ENCODE data around the gene HS6ST1. TPM values are rescaled to one million over a fixed set of nuclear protein-coding genes. Genes with fewer than 3 reads are reported as not detected.

HS6ST1 gene
- polyA plus RNA-seq, 1 donor (not counting 4 experiments of a cell fraction or from before 2014, with no cell fraction given), result 6.3 TPM

GRCh38 chr2:128291844-128292598, 26.6 kb downstream of the HS6ST1 start:
- H2AFZ ChIP-seq (ENCODE audit: control insufficient read depth, low read length), result no peak overlapping the region
- peaks cover 59% of the 10 kb centered on the region for H3K79me2 ChIP-seq (ENCODE audit: control insufficient read depth, insufficient read depth, low read length)
- no peak overlapping the region for H3K9ac ChIP-seq (ENCODE audit: control insufficient read depth, extremely low read depth, insufficient read depth, low read length)
- H3K27me3 ChIP-seq (ENCODE audit: control insufficient read depth, extremely low read depth, insufficient read depth, low read length), result no peaks in the 10 kb centered on the region
- dilution Hi-C loops (cut with MboI; ENCODE audit: extremely low pct_ligation_motif_present, low sequenced_read_pairs), result no loop called here
- H3K9me3 ChIP-seq (ENCODE audit: control insufficient read depth, low read depth, low read length), result peaks cover 2% of the 10 kb centered on the region
- peaks cover 15% of the 10 kb centered on the region for H3K4me1 ChIP-seq (ENCODE audit: control insufficient read depth, extremely low read depth, insufficient read depth, low read length)
- no peaks in the 10 kb centered on the region for H4K20me1 ChIP-seq (ENCODE audit: control insufficient read depth, extremely low read depth, insufficient read depth, low read length)
- no peak overlapping the region for H3K4me3 ChIP-seq (ENCODE audit: control insufficient read depth in 2 of 3, extremely low read depth in 1 of 3, insufficient read depth in 2 of 3, low read depth in 1 of 3, low read length in 3 of 3)
- FAIRE-seq, result no peak
- H3K9me1 ChIP-seq (ENCODE audit: control insufficient read depth, extremely low read depth, insufficient read depth, low read length), result peaks cover 3% of the 10 kb centered on the region
- no peak for DNase-seq (ENCODE audit: low read depth, low spot score)
- H3K27ac ChIP-seq (ENCODE audit: control insufficient read depth, insufficient read depth, low read length), result no peak overlapping the region
- TF ChIP-seq CTCF (optimal IDR thresholded peaks at IDR 0.05 in 1 of 3, IDR thresholded peaks at IDR 0.05 in 1 of 3, conservative IDR thresholded peaks at IDR 0.05 in 1 of 3; ENCODE audit: extremely low read depth in 1 of 3, insufficient read depth in 2 of 3, low read length in 3 of 3) (no peak), EZH2 (IDR thresholded peaks at IDR 0.05; ENCODE audit: low read length) (no peak)
- H3K36me3 ChIP-seq (ENCODE audit: control insufficient read depth in 2 of 2, extremely low read depth in 1 of 2, insufficient read depth in 2 of 2, low read length in 2 of 2), result no peaks in the 10 kb centered on the region
- H3K4me2 ChIP-seq (ENCODE audit: control insufficient read depth, extremely low read depth, insufficient read depth, low read depth, low read length), result no peak overlapping the region

GRCh38 chr2:128291161-128291843, 27.4 kb downstream of the HS6ST1 start:
- peaks cover 2% of the 10 kb centered on the region for H3K9me3 ChIP-seq (ENCODE audit: control insufficient read depth, low read depth, low read length)
- no peaks in the 10 kb centered on the region for H4K20me1 ChIP-seq (ENCODE audit: control insufficient read depth, extremely low read depth, insufficient read depth, low read length)
- peaks cover 3% of the 10 kb centered on the region for H3K9me1 ChIP-seq (ENCODE audit: control insufficient read depth, extremely low read depth, insufficient read depth, low read length)
- DNase-seq (ENCODE audit: low read depth, low spot score), result no peak
- H2AFZ ChIP-seq (ENCODE audit: control insufficient read depth, low read length), result no peak overlapping the region
- no peak overlapping the region for H3K9ac ChIP-seq (ENCODE audit: control insufficient read depth, extremely low read depth, insufficient read depth, low read length)
- no peak for FAIRE-seq
- dilution Hi-C loops (cut with MboI; ENCODE audit: extremely low pct_ligation_motif_present, low sequenced_read_pairs), result no loop called here
- H3K36me3 ChIP-seq (ENCODE audit: control insufficient read depth in 2 of 2, extremely low read depth in 1 of 2, insufficient read depth in 2 of 2, low read length in 2 of 2), result no peaks in the 10 kb centered on the region
- TF ChIP-seq EZH2 (IDR thresholded peaks at IDR 0.05; ENCODE audit: low read length), result no peak
- no peak for TF ChIP-seq CTCF (optimal IDR thresholded peaks at IDR 0.05 in 1 of 3, IDR thresholded peaks at IDR 0.05 in 1 of 3, conservative IDR thresholded peaks at IDR 0.05 in 1 of 3; ENCODE audit: extremely low read depth in 1 of 3, insufficient read depth in 2 of 3, low read length in 3 of 3)
- no peak overlapping the region for H3K4me2 ChIP-seq (ENCODE audit: control insufficient read depth, extremely low read depth, insufficient read depth, low read depth, low read length)
- no peaks in the 10 kb centered on the region for H3K27me3 ChIP-seq (ENCODE audit: control insufficient read depth, extremely low read depth, insufficient read depth, low read length)
- H3K27ac ChIP-seq (ENCODE audit: control insufficient read depth, insufficient read depth, low read length), result no peak overlapping the region
- H3K4me3 ChIP-seq (ENCODE audit: control insufficient read depth in 2 of 3, extremely low read depth in 1 of 3, insufficient read depth in 2 of 3, low read depth in 1 of 3, low read length in 3 of 3), result no peak overlapping the region
- H3K4me1 ChIP-seq (ENCODE audit: control insufficient read depth, extremely low read depth, insufficient read depth, low read length), result peaks cover 15% of the 10 kb centered on the region
- H3K79me2 ChIP-seq (ENCODE audit: control insufficient read depth, insufficient read depth, low read length), result peaks cover 56% of the 10 kb centered on the region
